GM19025 (cell line): ENCODE data around the gene AREG.

Experiments used
- ATAC-seq: cut with Tn5 transposase; IDR thresholded peaks from one replicate; pipeline ENCODE4 v1.9.1; 2021; ENCODE audit warnings: mild to moderate bottlenecking, low read depth, moderate library complexity; ENCODE audit not compliant: unreplicated experiment

Gene AREG

GRCh38 chr4:74456056-74456744, 11.3 kb downstream of the AREG start:
- no peak for ATAC-seq

DNA sequence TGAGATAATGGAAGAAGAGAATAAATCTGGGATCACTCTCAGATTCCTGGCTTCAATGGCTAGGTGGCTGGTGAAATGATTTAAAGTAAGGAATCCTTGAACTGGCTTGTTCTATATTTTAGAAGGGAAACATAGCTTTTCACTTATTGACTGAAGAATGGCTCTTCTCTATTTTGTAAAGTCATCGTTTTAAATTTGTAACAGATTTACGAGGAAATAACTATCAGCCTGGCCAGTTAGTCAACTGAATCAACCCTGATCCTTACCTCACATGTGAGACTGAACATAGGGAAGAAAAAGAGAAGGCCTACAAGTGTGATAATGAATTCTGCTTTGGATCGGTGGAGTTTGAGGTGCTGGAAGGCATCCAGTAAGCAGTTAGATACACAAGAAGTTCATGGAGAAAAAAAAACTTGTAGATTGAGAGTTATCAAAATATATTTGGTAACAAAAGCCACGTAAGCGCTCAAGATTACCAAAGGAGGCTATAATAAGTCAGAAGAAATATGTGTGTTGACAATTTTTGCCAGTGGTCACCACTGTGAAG, 12.0 kb downstream of the AREG start:
- no peak for ATAC-seq

DNA sequence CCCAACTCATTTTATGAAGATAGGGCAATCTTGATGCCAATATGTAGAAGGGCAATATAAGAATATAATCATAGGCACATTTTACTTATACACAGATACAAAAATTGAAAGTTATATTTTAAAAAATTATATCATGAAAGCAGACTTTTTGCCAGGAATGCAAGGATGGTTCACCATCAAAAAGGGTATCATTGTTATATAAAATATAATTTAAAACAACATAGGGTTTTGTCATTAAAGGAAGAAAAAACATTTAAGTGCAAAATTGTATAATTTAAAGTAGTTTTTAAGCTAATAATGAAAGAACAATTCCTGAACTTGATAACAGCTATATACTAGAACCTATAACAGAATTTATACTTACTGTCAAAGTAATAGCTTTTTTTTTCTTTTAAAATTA, 15.9 kb downstream of the AREG start:
- no peak for ATAC-seq

DNA sequence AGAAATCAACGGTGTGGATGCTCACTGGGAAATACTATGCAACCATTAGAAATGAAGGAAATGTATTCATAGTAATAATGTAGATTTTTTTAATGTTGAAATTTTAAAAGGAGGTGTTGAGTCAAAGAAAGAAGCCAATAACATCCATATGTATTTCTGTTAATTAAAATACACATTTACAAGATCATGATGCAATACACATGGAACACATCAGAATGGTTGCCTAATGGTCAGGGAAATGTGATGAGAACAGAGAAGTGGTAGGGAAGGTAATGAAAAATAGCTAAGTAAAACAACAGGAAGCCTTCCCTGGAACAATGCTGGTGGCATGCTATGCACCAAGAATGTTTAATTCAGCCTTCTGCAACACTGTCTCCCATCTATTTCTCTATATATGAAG, 18.2 kb downstream of the AREG start:
- ATAC-seq, result no peak

DNA sequence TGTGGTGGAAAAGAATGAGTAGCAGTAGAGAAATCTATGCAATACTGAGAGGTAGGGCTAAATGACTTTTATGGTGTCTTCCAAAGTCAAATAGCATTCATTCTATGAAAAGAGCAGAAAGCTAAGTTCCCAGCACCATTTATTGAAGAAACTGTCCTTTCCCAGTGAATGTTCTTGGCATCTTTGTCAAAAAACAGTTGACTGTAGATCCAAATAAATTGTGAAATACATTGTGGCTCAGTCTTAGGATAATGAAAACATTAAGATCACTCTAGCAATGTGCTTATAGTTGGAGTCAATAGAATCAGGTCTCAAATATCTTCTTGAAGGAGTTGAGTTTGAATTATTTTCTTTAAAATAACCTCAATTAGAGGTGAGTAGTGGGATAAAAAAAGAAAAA, 19.4 kb downstream of the AREG start:
- ATAC-seq, result no peak

- ATAC-seq, result no peak
Measured at GRCh38 chr4:74466242-74466641, 21.3 kb downstream of the AREG start.

- no peak for ATAC-seq
Measured at GRCh38 chr4:74471264-74471663, 26.3 kb downstream of the AREG start.

GRCh38 chr4:74473155-74473811, 28.3 kb downstream of the AREG start:
- no peak for ATAC-seq

- ATAC-seq, result no peak
Measured at GRCh38 chr4:74474345-74475090, 29.6 kb downstream of the AREG start.

DNA sequence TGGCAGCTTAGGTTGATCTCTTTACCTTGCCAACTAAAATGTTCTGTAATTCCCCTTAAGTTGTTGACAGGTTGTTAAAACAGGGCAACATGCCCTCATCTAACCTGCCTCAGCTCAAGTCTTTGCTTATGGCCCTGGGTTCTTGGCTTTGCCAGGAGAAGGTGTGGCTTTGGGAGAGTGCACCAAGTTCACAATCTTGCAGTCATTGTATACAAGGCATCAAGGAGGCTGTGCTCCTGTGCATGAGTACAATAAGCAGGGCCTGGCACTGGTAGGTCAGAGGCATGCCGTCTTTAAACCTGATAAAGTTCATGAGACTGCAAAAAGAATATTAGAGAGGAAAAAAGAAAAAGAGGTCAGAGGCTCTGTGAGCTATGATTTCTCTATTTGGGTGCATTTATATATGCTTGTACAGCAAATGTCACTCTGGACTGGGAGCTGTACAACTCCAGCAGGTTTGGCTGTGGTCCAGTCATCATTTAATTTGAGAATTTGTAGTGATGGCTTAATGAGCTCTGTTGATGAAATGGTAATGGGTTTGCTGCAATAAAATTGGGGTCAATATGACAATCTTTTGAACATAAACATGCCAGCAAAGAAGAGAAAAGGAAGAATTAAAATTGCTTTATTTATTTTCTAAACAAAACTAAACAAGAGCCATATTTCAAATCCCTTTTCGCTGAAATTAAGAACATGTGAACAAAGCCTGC, 30.3 kb downstream of the AREG start:
- no peak for ATAC-seq

DNA sequence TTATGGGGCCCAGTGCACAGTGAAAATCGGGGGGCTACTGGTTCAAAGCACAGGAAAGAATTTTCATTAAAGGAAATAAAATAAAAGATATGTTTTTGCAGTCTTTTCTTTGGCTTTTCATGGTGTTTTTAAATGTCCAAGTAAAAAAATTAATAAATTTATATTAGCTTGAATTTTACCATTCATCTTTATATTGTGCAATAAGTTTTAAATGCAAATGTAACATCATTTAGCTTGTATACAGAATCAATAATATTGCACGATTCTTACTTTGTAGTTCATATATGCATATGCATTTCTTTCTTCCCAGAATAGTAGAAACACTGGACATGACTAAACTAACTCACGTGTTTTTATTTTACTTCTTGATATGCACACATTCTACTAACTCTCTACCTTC, 31.0 kb downstream of the AREG start:
- ATAC-seq, result no peak

DNA sequence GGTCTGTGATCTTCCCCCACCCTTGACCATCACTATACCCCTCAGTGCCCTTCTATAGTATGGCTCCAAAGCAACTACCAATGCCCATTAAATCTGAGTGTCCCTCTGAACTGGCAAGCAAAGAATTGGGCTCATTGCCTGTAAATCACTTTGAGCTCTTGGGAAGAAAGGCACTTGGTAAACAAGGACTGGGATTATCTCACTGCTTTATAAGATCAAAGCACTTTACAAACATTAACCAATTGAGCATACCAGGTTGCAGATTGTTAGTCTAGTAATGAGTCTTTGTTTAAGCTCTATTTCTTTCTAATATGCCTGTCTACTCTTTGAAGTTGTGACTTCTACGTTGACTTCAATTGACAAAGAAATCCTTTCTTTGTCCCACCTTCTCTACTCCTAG, 34.1 kb downstream of the AREG start:
- no peak for ATAC-seq

DNA sequence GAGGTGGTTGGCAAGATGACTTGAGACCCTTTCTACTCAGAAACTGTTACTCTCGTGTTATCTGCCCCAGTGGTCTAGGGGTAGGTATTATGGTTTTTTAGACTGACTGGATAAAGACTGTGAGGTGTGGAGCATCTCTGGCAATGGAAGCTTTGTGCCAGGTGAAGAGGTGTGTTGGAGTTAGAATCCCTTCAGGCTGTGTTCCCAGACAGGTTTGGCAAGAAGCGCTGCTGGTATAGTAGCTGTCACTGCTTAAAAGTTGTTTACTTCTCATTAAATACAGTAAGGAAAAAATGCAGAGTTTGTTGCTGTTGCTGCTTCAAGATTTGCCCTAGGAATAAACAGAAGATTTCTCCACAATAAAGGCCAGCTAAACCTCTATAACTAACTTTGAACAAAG, 35.3 kb downstream of the AREG start:
- no peak for ATAC-seq

- no peak for ATAC-seq
Measured at GRCh38 chr4:74481891-74482609, 37.1 kb downstream of the AREG start.

- ATAC-seq, result no peak
Measured at GRCh38 chr4:74483226-74483911, 38.4 kb downstream of the AREG start.

- ATAC-seq, result no peak
Measured at GRCh38 chr4:74486905-74487304, 42.0 kb downstream of the AREG start.

GRCh38 chr4:74487771-74488170, 42.8 kb downstream of the AREG start:
- no peak for ATAC-seq

GRCh38 chr4:74490736-74491135, 45.8 kb downstream of the AREG start:
- ATAC-seq, result no peak

GRCh38 chr4:74499986-74500781, 55.2 kb downstream of the AREG start:
- ATAC-seq, result no peak
